ENCODE results near the gene RCSD1.

GRCh38 chr1:167675440-167675839 is 45.4 kb downstream of the RCSD1 start:
- TF ChIP-seq, protein P1, sequence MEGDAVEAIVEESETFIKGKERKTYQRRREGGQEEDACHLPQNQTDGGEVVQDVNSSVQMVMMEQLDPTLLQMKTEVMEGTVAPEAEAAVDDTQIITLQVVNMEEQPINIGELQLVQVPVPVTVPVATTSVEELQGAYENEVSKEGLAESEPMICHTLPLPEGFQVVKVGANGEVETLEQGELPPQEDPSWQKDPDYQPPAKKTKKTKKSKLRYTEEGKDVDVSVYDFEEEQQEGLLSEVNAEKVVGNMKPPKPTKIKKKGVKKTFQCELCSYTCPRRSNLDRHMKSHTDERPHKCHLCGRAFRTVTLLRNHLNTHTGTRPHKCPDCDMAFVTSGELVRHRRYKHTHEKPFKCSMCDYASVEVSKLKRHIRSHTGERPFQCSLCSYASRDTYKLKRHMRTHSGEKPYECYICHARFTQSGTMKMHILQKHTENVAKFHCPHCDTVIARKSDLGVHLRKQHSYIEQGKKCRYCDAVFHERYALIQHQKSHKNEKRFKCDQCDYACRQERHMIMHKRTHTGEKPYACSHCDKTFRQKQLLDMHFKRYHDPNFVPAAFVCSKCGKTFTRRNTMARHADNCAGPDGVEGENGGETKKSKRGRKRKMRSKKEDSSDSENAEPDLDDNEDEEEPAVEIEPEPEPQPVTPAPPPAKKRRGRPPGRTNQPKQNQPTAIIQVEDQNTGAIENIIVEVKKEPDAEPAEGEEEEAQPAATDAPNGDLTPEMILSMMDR (conservative IDR thresholded peaks at IDR 0.05; ENCODE audit: low read depth, low read length): no peak
- TF ChIP-seq EZH2 (IDR thresholded peaks at IDR 0.05; ENCODE audit: borderline replicate concordance, low read depth, low read length, poor library complexity, severe bottlenecking): no peak

Data from A673 (cell line).